IMR-90 (cell line): ENCODE data around the gene ZNF644. TPM values are rescaled to one million over a fixed set of nuclear protein-coding genes. Genes with fewer than 3 reads are reported as not detected.

Experiments
- ATAC-seq: fragments of 200-7000 bp; cut with Tn5 transposase; 2 replicates; pipeline ENCODE4 v1.9.1; 2020; ENCODE audit warnings: low read depth, mild to moderate bottlenecking, moderate library complexity
- BruUV-seq: library from RNA; stranded (reverse); fragments of 400-500 nt; replicated peaks from 2 replicates; lab custom pipeline; 2021; lab: Mats Ljungman, UMichigan
- CTCF ChIA-PET: fragments of 300-600 bp; formaldehyde crosslinking; extraction: SDS; loops from one replicate; lab custom pipeline; 2021; ENCODE audit warnings: antibody characterized with exemption; lab: Yijun Ruan, JAX
- POLR2A ChIA-PET: fragments of 300-600 bp; sonication (Branson Sonifier 250); formaldehyde crosslinking; loops from one replicate; lab custom pipeline; 2022; ENCODE audit warnings: antibody characterized with exemption; ENCODE audit not compliant: unreplicated experiment; lab: Charles Lee
- DNase-seq: peaks from one replicate; pipeline ENCODE4 v3.0.0; 2013
- H2AFZ ChIP-seq: replicated peaks from 2 replicates; pipeline ENCODE3; 2013; ENCODE audit warnings: low read length, mild to moderate bottlenecking; ENCODE audit not compliant: poor library complexity
- H2AK5ac ChIP-seq: 2 replicates; pipeline ENCODE4 v1.6.1; 2013; ENCODE audit warnings: low read depth, low read length, inconsistent platforms
- H2AK9ac ChIP-seq: replicated peaks from 2 replicates; pipeline ENCODE3; 2013; ENCODE audit warnings: mild to moderate bottlenecking, low read depth, low read length, moderate library complexity; ENCODE audit not compliant: poor library complexity
- H2BK120ac ChIP-seq: 2 replicates; pipeline ENCODE4 v1.6.1; 2013; ENCODE audit warnings: low read depth, low read length, inconsistent platforms
- H2BK15ac ChIP-seq: 3 replicates; pipeline ENCODE4 v1.6.1; 2013; ENCODE audit warnings: low read depth, low read length, inconsistent platforms
- H2BK20ac ChIP-seq: 2 replicates; pipeline ENCODE4 v1.6.1; 2013; ENCODE audit warnings: low read depth, mild to moderate bottlenecking, inconsistent platforms, low read length, moderate library complexity
- H2BK5ac ChIP-seq: 2 replicates; pipeline ENCODE4 v1.6.1; 2013; ENCODE audit warnings: mild to moderate bottlenecking, low read depth, low read length, inconsistent platforms; ENCODE audit not compliant: poor library complexity, severe bottlenecking
- H3K14ac ChIP-seq: replicated peaks from 2 replicates; pipeline ENCODE4 v1.6.1; 2013; ENCODE audit warnings: low read depth, low read length, inconsistent platforms
- H3K18ac ChIP-seq: 2 replicates; pipeline ENCODE4 v1.6.1; 2013; ENCODE audit warnings: low read depth, low read length, control low read depth
- H3K23ac ChIP-seq: 2 replicates; pipeline ENCODE4 v1.6.1; 2013; ENCODE audit warnings: low read depth, low read length, inconsistent platforms
- H3K27ac ChIP-seq: 2 replicates; pipeline ENCODE4 v1.5.1; 2013; ENCODE audit warnings: mild to moderate bottlenecking, control low read depth, low read length; ENCODE audit not compliant: insufficient read depth
- H3K27me3 ChIP-seq: 2 replicates; pipeline ENCODE4 v1.6.1; 2013; ENCODE audit warnings: low read length; ENCODE audit not compliant: control insufficient read depth, insufficient read depth
- H3K36me3 ChIP-seq: 2 replicates; pipeline ENCODE4 v1.6.1; 2013; ENCODE audit warnings: low read length, mixed read lengths; ENCODE audit not compliant: control insufficient read depth, insufficient read depth
- H3K4ac ChIP-seq: 2 replicates; pipeline ENCODE4 v1.6.1; 2013; ENCODE audit warnings: low read depth, low read length, inconsistent platforms
- H3K4me1 ChIP-seq: 2 replicates; pipeline ENCODE4 v1.6.1; 2013; ENCODE audit warnings: low read length, mixed read lengths; ENCODE audit not compliant: control insufficient read depth, insufficient read depth
- H3K4me2 ChIP-seq: 2 replicates; pipeline ENCODE4 v1.6.1; 2013; ENCODE audit warnings: low read depth, mild to moderate bottlenecking, control low read depth, low read length, moderate library complexity
- H3K4me3 ChIP-seq: 2 replicates; pipeline ENCODE4 v1.5.1; 2013; ENCODE audit warnings: low read depth, mild to moderate bottlenecking, control low read depth, low read length, moderate library complexity; ENCODE audit not compliant: insufficient read depth
- H3K56ac ChIP-seq: 2 replicates; pipeline ENCODE4 v1.6.1; 2013; ENCODE audit warnings: low read length, inconsistent platforms; ENCODE audit not compliant: insufficient read depth; ENCODE audit errors: extremely low read depth
- H3K79me1 ChIP-seq, 2 experiments: 2 replicates each; pipeline ENCODE4 v1.6.1; 2013; ENCODE audit warnings: low read length in 2 of 2, inconsistent platforms in 1 of 2, low read depth in 1 of 2
- H3K9ac ChIP-seq: 2 replicates; pipeline ENCODE4 v1.6.1; 2013; ENCODE audit warnings: low read depth, low read length, control low read depth
- H3K9me1 ChIP-seq: 2 replicates; pipeline ENCODE4 v1.6.1; 2013; ENCODE audit warnings: low read length, inconsistent platforms; ENCODE audit not compliant: insufficient read depth
- H3K9me3 ChIP-seq: 2 replicates; pipeline ENCODE4 v1.6.1; 2013; ENCODE audit warnings: low read length; ENCODE audit not compliant: control insufficient read depth, insufficient read depth
- H4K20me1 ChIP-seq: 2 replicates; pipeline ENCODE4 v1.6.1; 2013; ENCODE audit warnings: low read length, inconsistent platforms; ENCODE audit not compliant: insufficient read depth
- H4K5ac ChIP-seq: 2 replicates; pipeline ENCODE4 v1.6.1; 2013; ENCODE audit warnings: mild to moderate bottlenecking, low read depth, low read length, control low read depth
- H4K8ac ChIP-seq, 2 experiments: 2 replicates each; pipeline ENCODE4 v1.6.1; 2013; ENCODE audit warnings: low read depth in 2 of 2, low read length in 2 of 2, control low read depth in 1 of 2, inconsistent platforms in 1 of 2
- H4K91ac ChIP-seq: 2 replicates; pipeline ENCODE4 v1.6.1; 2013; ENCODE audit warnings: low read depth, low read length, inconsistent platforms; ENCODE audit not compliant: insufficient read depth
- BHLHE40 ChIP-seq: fragments of 150-350 bp; IDR thresholded peaks from 2 replicates; pipeline ENCODE4 v1.6.1; 2016; ENCODE audit warnings: mild to moderate bottlenecking, low read depth, low read length
- CEBPB ChIP-seq: IDR thresholded peaks from 2 replicates; pipeline ENCODE4 v1.6.1; 2012; ENCODE audit warnings: low read depth, low read length, improper control_type of control experiment
- CHD1 ChIP-seq: IDR thresholded peaks from 2 replicates; pipeline ENCODE4 v1.6.1; 2012; ENCODE audit warnings: low read depth, low read length, improper control_type of control experiment
- CTCF ChIP-seq: conservative IDR thresholded peaks from 2 replicates; pipeline ENCODE4 v1.5.1; 2012; ENCODE audit warnings: mild to moderate bottlenecking, low read depth, low read length, improper control_type of control experiment
- ELK1 ChIP-seq: fragments of 150-350 bp; IDR thresholded peaks from 2 replicates; pipeline ENCODE4 v1.6.1; 2016; ENCODE audit warnings: low read depth, mild to moderate bottlenecking, low read length, moderate library complexity, borderline replicate concordance
- FOS ChIP-seq: fragments of 150-350 bp; IDR thresholded peaks from 2 replicates; pipeline ENCODE4 v1.6.1; 2016; ENCODE audit warnings: low read depth, low read length
- MAFK ChIP-seq: IDR thresholded peaks from 2 replicates; pipeline ENCODE4 v1.6.1; 2012; ENCODE audit warnings: low read depth, low read length, improper control_type of control experiment
- MAZ ChIP-seq: IDR thresholded peaks from 2 replicates; pipeline ENCODE4 v1.6.1; 2012; ENCODE audit warnings: low read depth, mild to moderate bottlenecking, low read length, improper control_type of control experiment, moderate library complexity, borderline replicate concordance
- NFE2L2 ChIP-seq: fragments of 150-350 bp; IDR thresholded peaks from 2 replicates; pipeline ENCODE4 v1.6.1; 2016; ENCODE audit warnings: low read depth, mild to moderate bottlenecking, low read length
- POLR2A ChIP-seq: IDR thresholded peaks from 2 replicates; pipeline ENCODE4 v1.6.1; 2012; ENCODE audit warnings: mild to moderate bottlenecking, low read depth, low read length
- RAD21 ChIP-seq: IDR thresholded peaks from 2 replicates; pipeline ENCODE4 v1.6.1; 2012; ENCODE audit warnings: low read length, improper control_type of control experiment
- RCOR1 ChIP-seq: IDR thresholded peaks from 2 replicates; pipeline ENCODE4 v1.6.1; 2012; ENCODE audit warnings: mild to moderate bottlenecking, low read length, improper control_type of control experiment; ENCODE audit not compliant: insufficient replicate concordance
- RFX5 ChIP-seq: IDR thresholded peaks from 2 replicates; pipeline ENCODE4 v1.8.0; 2012; ENCODE audit warnings: low read depth, mild to moderate bottlenecking, low read length, moderate library complexity
- SMC3 ChIP-seq: fragments of 150-350 bp; IDR thresholded peaks from 2 replicates; pipeline ENCODE4 v1.6.1; 2016; ENCODE audit warnings: low read depth, mild to moderate bottlenecking, antibody characterized with exemption, low read length, moderate library complexity
- WGBS, 2 experiments: methylation state at CpG; one replicate each; pipeline versions ENCODE4 v1.1.5 to v1.1.7; 2013; ENCODE audit warnings: missing lambda C conversion rate in 2 of 2; ENCODE audit not compliant: insufficient read length in 1 of 2; ENCODE audit errors: extremely low coverage in 2 of 2; 5-methylcytosine and 5-hydroxymethylcytosine counted together
- dilution Hi-C: fragments of 300-500 bp; cut with HindIII; formaldehyde crosslinking; loops from one replicate; pipeline ENCODE4 v1.14.3; 2018; ENCODE audit warnings: low sequenced_read_pairs; ENCODE audit not compliant: unreplicated experiment
- in situ Hi-C: fragments of 300-500 bp; cut with MboI; formaldehyde crosslinking; loops from 3 replicates; pipeline ENCODE4 v1.14.3; 2019; ENCODE audit warnings: low sequenced_read_pairs, inconsistent platforms, mixed read lengths
- intact Hi-C: fragments of 100-400 bp; cut with micrococcal nuclease; formaldehyde crosslinking; loops from 2 replicates; pipeline ENCODE4 v1.10.0; 2022
- polyA plus RNA-seq, 3 experiments: library from polyadenylated mRNA; depleted of rRNA; stranded (reverse); fragments of >200 nt; gene quantifications; 2 replicates each; pipeline ENCODE4 v1.2.3, GENCODE V29; 2012; ENCODE audit warnings: low replicate concordance in 1 of 3
- total RNA-seq: library from RNA; depleted of rRNA; stranded (reverse); fragments of >200 nt; gene quantifications from 2 replicates; pipeline ENCODE4 v1.2.3, GENCODE V29; 2012
- TF ChIP-seq, protein P1 (sequence below): fragments of 150-350 bp; IDR thresholded peaks from 2 replicates; pipeline ENCODE4 v1.6.1; 2017; ENCODE audit warnings: mild to moderate bottlenecking, antibody characterized with exemption, low read length, low read depth

ZNF644 gene
- total and polyA plus RNA-seq, 2 of the 4 experiments (the other 2 are of a cell fraction), result 9.0 to 45.3 TPM

DNA sequence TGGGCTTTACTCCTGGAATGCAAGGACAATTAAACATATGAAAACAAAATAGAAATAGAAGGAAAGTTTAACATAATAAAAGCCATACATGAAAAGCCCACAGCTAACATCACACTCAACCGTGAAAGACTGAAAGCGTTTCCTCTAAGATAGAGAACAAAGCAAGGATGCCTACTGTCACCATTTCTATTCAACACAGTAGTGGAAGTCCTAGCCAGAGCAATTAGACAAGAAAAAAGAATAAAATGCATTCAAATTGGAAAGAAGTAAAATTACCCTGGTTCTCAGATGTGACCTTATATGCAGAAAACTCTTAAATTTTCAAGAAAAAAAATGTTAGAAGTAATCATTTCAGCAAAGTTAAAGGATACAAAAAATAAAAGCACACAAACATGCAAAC, 34.0 kb downstream of the ZNF644 start:
- Histone ChIP-seq H3K4me1 (no peaks in the 10 kb centered on the region), H2BK20ac (no peak overlapping the region), H3K9me3 (no peaks in the 10 kb centered on the region; the same call in 1 of the 2 replicates), H3K4me3 (no peak overlapping the region), H2BK15ac (no peak overlapping the region), H4K8ac (no peak overlapping the region), H3K36me3 (peaks cover 3% of the 10 kb centered on the region; the same call in 1 of the 2 replicates), H2AK9ac (no peak overlapping the region), H2BK120ac (no peak overlapping the region), H3K9me1 (peaks cover 6% of the 10 kb centered on the region; the same call in 1 of the 2 replicates), H3K27ac (no peak overlapping the region), H2AK5ac (no peak overlapping the region), H3K56ac (no peak overlapping the region), H3K79me1 (peaks cover 5 to 57% of the 10 kb centered on the region in 2 experiments), H3K14ac (no peak overlapping the region), H4K91ac (no peak overlapping the region), H3K9ac (no peak overlapping the region), H2AFZ (no peak overlapping the region), H4K20me1 (peaks cover 55% of the 10 kb centered on the region), H2BK5ac (no peak overlapping the region), H3K4ac (no peak overlapping the region), H3K18ac (no peak overlapping the region), H3K4me2 (no peak overlapping the region), H4K5ac (no peak overlapping the region), H3K23ac (no peak overlapping the region), H3K27me3 (no peaks in the 10 kb centered on the region)
- intact Hi-C loops (no loop called here), in situ Hi-C loops (no loop called here), dilution Hi-C loops (no loop called here)
- ChIA-PET CTCF (interaction anchor here (0.6 kb wide), 1 partner anchor 133 kb away, joined by 3 read pairs; no protein-coding TSS in a partner anchor), POLR2A (no interaction called here)
- ATAC-seq (no peak), DNase-seq (no peak)
- no CpG with 5 or more reads among the region's 2 CpGs for WGBS, 2 experiments
- TF ChIP-seq RAD21 (no peak), MAZ (no peak), RFX5 (no peak), BHLHE40 (no peak), CEBPB (no peak), MAFK (no peak), SMC3 (no peak), NFE2L2 (no peak), ELK1 (no peak), CHD1 (no peak), CTCF (no peak), RCOR1 (no peak), POLR2A (no peak), FOS (no peak)
- TF ChIP-seq, protein P1, sequence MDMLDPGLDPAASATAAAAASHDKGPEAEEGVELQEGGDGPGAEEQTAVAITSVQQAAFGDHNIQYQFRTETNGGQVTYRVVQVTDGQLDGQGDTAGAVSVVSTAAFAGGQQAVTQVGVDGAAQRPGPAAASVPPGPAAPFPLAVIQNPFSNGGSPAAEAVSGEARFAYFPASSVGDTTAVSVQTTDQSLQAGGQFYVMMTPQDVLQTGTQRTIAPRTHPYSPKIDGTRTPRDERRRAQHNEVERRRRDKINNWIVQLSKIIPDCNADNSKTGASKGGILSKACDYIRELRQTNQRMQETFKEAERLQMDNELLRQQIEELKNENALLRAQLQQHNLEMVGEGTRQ, result no peak
- BruUV-seq, result no TSS peak
